ENCODE data around the gene ZC3H14. TPM values are rescaled to one million over a fixed set of nuclear protein-coding genes. Genes with fewer than 3 reads are reported as not detected.

The ZC3H14 gene
- total and polyA plus RNA-seq, 10 of the 15 experiments (the other 5 are each of a cell fraction or from before 2014, with no cell fraction given) = 17.9 to 97.1 (median 47.6) TPM

DNA sequence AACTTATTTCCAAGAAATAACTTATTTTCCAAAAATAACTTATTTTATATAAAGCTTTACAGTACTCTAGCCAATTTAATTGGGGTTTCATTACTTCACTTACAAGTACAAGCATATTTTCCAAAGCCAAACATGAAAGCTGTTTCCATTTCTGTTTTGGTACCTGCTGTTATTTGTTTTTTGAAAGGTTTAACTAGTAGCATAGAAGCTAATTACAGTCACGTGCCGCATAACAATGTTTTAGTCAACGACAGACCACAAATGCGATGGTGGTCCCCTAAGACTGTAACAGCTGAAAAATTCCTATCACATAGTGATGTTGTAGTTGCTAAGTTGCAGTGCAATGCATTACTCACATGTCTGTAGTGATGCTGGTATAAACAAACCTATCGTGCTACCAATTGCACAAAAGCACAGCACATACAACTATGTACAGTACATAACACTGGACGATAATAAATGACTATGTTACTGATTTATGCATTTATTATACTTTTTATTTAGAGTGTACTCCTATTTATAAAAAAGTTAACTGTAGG, 29.7 kb upstream of the ZC3H14 start:
- no peak for TF ChIP-seq NFYB (IDR thresholded peaks at IDR 0.05; ENCODE audit: insufficient read depth, low read depth, low read length)
- TF ChIP-seq, protein P1, sequence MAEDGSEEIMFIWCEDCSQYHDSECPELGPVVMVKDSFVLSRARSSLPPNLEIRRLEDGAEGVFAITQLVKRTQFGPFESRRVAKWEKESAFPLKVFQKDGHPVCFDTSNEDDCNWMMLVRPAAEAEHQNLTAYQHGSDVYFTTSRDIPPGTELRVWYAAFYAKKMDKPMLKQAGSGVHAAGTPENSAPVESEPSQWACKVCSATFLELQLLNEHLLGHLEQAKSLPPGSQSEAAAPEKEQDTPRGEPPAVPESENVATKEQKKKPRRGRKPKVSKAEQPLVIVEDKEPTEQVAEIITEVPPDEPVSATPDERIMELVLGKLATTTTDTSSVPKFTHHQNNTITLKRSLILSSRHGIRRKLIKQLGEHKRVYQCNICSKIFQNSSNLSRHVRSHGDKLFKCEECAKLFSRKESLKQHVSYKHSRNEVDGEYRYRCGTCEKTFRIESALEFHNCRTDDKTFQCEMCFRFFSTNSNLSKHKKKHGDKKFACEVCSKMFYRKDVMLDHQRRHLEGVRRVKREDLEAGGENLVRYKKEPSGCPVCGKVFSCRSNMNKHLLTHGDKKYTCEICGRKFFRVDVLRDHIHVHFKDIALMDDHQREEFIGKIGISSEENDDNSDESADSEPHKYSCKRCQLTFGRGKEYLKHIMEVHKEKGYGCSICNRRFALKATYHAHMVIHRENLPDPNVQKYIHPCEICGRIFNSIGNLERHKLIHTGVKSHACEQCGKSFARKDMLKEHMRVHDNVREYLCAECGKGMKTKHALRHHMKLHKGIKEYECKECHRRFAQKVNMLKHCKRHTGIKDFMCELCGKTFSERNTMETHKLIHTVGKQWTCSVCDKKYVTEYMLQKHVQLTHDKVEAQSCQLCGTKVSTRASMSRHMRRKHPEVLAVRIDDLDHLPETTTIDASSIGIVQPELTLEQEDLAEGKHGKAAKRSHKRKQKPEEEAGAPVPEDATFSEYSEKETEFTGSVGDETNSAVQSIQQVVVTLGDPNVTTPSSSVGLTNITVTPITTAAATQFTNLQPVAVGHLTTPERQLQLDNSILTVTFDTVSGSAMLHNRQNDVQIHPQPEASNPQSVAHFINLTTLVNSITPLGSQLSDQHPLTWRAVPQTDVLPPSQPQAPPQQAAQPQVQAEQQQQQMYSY (CRISPR knock-in tag; IDR thresholded peaks at IDR 0.05) = no peak
- no peak for TF ChIP-seq PAX5 (IDR thresholded peaks at IDR 0.05; ENCODE audit: borderline replicate concordance, low read depth, low read length)
- TF ChIP-seq ATF7 (IDR thresholded peaks at IDR 0.05; ENCODE audit: low read depth) = no peak
- TF ChIP-seq ETV6 (conservative IDR thresholded peaks at IDR 0.05 in 1 of 2, IDR thresholded peaks at IDR 0.05 in 1 of 2; ENCODE audit: borderline replicate concordance in 1 of 2, low read depth in 1 of 2) = no peak
- no peak for TF ChIP-seq WRNIP1 (IDR thresholded peaks at IDR 0.05; ENCODE audit: borderline replicate concordance, low read depth, low read length)
- in situ Hi-C loops (cut with MboI) (no loop called here), intact Hi-C loops (cut with micrococcal nuclease; ENCODE audit: unreplicated experiment) (no loop called here)
- ChIA-PET CTCF (no interaction called here), SMC1A (ENCODE audit: uncharacterized antibody, unreplicated experiment) (interaction anchor here (1.2 kb wide), 1 partner anchor 9 kb away, joined by 3 read pairs; no protein-coding TSS in a partner anchor), RAD21 (ENCODE audit: unreplicated experiment) (no interaction called here), POLR2A (no interaction called here)
- no TSS peak for BruUV-seq (replicated peaks)
- Histone ChIP-seq H3K4me2 (ENCODE audit: control insufficient read depth, insufficient read depth) (no peak overlapping the region), H4K20me1 (ENCODE audit: control insufficient read depth, insufficient read depth) (no peaks in the 10 kb centered on the region), H3K9me3 (replicated peaks; ENCODE audit: control insufficient read depth, insufficient read depth, low read length) (no peaks in the 10 kb centered on the region; the same call in 2 of the 3 replicates), H3K36me3 (ENCODE audit: control insufficient read depth in 2 of 2, insufficient read depth in 2 of 2, low read length in 1 of 2) (no peaks in the 10 kb centered on the region), H2AFZ (ENCODE audit: control insufficient read depth, low read depth, low read length) (no peak overlapping the region), H3K4me1 (ENCODE audit: control insufficient read depth, insufficient read depth, low read length) (no peaks in the 10 kb centered on the region), H3K9ac (ENCODE audit: control insufficient read depth, insufficient read depth, low read length) (no peak overlapping the region), H3K27ac (ENCODE audit: control insufficient read depth, insufficient read depth) (no peak overlapping the region), H3K4me3 (no peak overlapping the region), H3K27me3 (replicated peaks in 1 of 2; ENCODE audit: control insufficient read depth in 2 of 2, insufficient read depth in 2 of 2, low read length in 1 of 2) (no peaks in the 10 kb centered on the region), H3K79me2 (ENCODE audit: control insufficient read depth, insufficient read depth, low read length) (no peaks in the 10 kb centered on the region)
- 70% methylated on average over 6 of the region's 6 CpGs for WGBS (ENCODE audit: insufficient coverage, insufficient replicate concordance, low lambda C conversion rate, missing lambda C conversion rate)
- DNase-seq (ENCODE audit: low read depth, low spot score) = no peak
- FAIRE-seq = no peak
- no peak for ATAC-seq

Measured in GM12878 (cell line).